Tibial nerve (tissue), 4 donors: ENCODE measurements around the gene GATA1. TPM values are rescaled to one million over a fixed set of nuclear protein-coding genes. Genes with fewer than 3 reads are reported as not detected.

Experiments used
- DNase-seq, 2 donors: peaks; one replicate each; pipeline ENCODE4 v3.0.0-alpha.2; 2019; ENCODE audit warnings: low spot score in 2 of 2
- H3K27ac ChIP-seq, 4 donors: fragments of 200-600 bp; sonication (generic) in 3 of 4; one replicate each; pipeline ENCODE4 v1.5.1; 2017 to 2019; ENCODE audit warnings: mild to moderate bottlenecking in 1 of 4
- H3K27me3 ChIP-seq, 2 donors: fragments of 200-600 bp; sonication (generic) in 1 of 2; one replicate each; pipeline versions ENCODE4 v1.5.1 to v1.6.0; 2017 to 2019
- H3K36me3 ChIP-seq, 3 donors: fragments of 200-600 bp; sonication (generic); one replicate each; pipeline ENCODE4 v1.5.1; 2018 to 2019
- H3K4me1 ChIP-seq, 4 donors: fragments of 200-600 bp; sonication (generic) in 3 of 4; one replicate each; pipeline ENCODE4 v1.5.1; 2017 to 2019
- H3K4me3 ChIP-seq, 4 donors: fragments of 200-600 bp; sonication (generic) in 3 of 4; one replicate each; pipeline ENCODE4 v1.5.1; 2017 to 2019; ENCODE audit warnings: mild to moderate bottlenecking in 1 of 4, moderate library complexity in 1 of 4
- H3K9me3 ChIP-seq, 4 donors: fragments of 200-600 bp; sonication (generic) in 3 of 4; one replicate each; pipeline ENCODE4 v1.5.1; 2017 to 2019
- CTCF ChIP-seq, 5 experiments: fragments of 200-600 bp in 3 of 5; fragments of 450-650 bp in 2 of 5; sonication (generic) in 3 of 5; IDR thresholded peaks; one replicate each; pipeline ENCODE4 v1.5.1; 2016 to 2019; ENCODE audit warnings: antibody characterized with exemption in 5 of 5, mild to moderate bottlenecking in 3 of 5, moderate library complexity in 2 of 5
- EP300 ChIP-seq, 2 donors: sonication (generic); formaldehyde crosslinking; IDR thresholded peaks; one replicate each; pipeline ENCODE4 v1.6.1; 2017; ENCODE audit warnings: antibody characterized with exemption in 2 of 2, mild to moderate bottlenecking in 1 of 2
- POLR2A ChIP-seq, 2 donors: fragments of 450-650 bp; IDR thresholded peaks; one replicate each; pipeline ENCODE4 v1.6.1; 2017; ENCODE audit warnings: antibody characterized with exemption in 2 of 2, mild to moderate bottlenecking in 2 of 2, moderate library complexity in 2 of 2
- WGBS, 2 donors: methylation state at CpG; one replicate each; pipeline ENCODE4 v1.1.5; 2018; 5-methylcytosine and 5-hydroxymethylcytosine counted together
- total RNA-seq, 4 donors: library from RNA; depleted of rRNA; stranded (reverse); fragments of >200 nt; gene quantifications; one replicate each; pipeline ENCODE4 v1.1.0, GENCODE V29; 2016

The GATA1 gene
- under 1 TPM in 1 of 4 donors, not detected in 3; 0.90 TPM for total RNA-seq

- H3K27me3 ChIP-seq, result peaks cover 0 to 14% of the 10 kb centered on the region in 2 donors
- DNase-seq, result no peak
- WGBS, 2 donors, result 71 to 76% methylated on average over 7 of the region's 7 CpGs
Measured at GRCh38 chrX:48786341-48786800, at the start of gene GATA1. Gene GATA1, plus strand, starts transcription at chrX:48786590. Its CDS starts 4,520 bp downstream, at chrX:48791110.

GRCh38 chrX:48736878-48737212 lies 49.5 kb upstream of the GATA1 start:
- no peak for TF ChIP-seq EP300 (IDR thresholded peaks at IDR 0.05)
- no peak for TF ChIP-seq POLR2A (IDR thresholded peaks at IDR 0.05)
- TF ChIP-seq CTCF (IDR thresholded peaks at IDR 0.05), result no peak
- peak overlapping the region in 2 of 4 donors; percentile 54 to 65 for H3K4me3 ChIP-seq
- H3K4me1 ChIP-seq, result peaks cover 0 to 16% (median 0%) of the 10 kb centered on the region in 4 donors
- no peaks in the 10 kb centered on the region for H3K36me3 ChIP-seq
- DNase-seq, result no peak
- H3K9me3 ChIP-seq, result no peaks in the 10 kb centered on the region
- 55% methylated on average over 10 of the region's 10 CpGs; no CpG with 5 or more reads in 1 of the 2 donors for WGBS, 2 donors
- H3K27ac ChIP-seq, result peak overlapping the region in 3 of 4 donors; percentile 7 to 96 (median 57)
- no peaks in the 10 kb centered on the region for H3K27me3 ChIP-seq

More at GRCh38 chrX:48786341-48786800, at the start of gene GATA1:
- H3K36me3 ChIP-seq, result no peaks in the 10 kb centered on the region
- no peaks in the 10 kb centered on the region for H3K4me1 ChIP-seq
- no peaks in the 10 kb centered on the region for H3K9me3 ChIP-seq
- no peak within 1 kb of the TSS for H3K27ac ChIP-seq
- TF ChIP-seq POLR2A (IDR thresholded peaks at IDR 0.05) (no peak), CTCF (IDR thresholded peaks at IDR 0.05) (no peak), EP300 (IDR thresholded peaks at IDR 0.05) (no peak)
- H3K4me3 ChIP-seq, result no peak within 1 kb of the TSS

GRCh38 chrX:48737213-48737938 lies 49.0 kb upstream of the GATA1 start:
- 0 to 46% methylated on average over 2 to 48 of the region's 48 CpGs for WGBS, 2 donors
- H3K4me3 ChIP-seq, result peak overlapping the region; percentile 34 to 65 (median 50)
- no peaks in the 10 kb centered on the region for H3K36me3 ChIP-seq

GRCh38 chrX:48737940-48738339 lies 48.5 kb upstream of the GATA1 start:
- H3K4me1 ChIP-seq, result peaks cover 0 to 16% (median 0%) of the 10 kb centered on the region in 4 donors
- TF ChIP-seq CTCF (IDR thresholded peaks at IDR 0.05), result no peak
- no peak for TF ChIP-seq POLR2A (IDR thresholded peaks at IDR 0.05)
- no peak for TF ChIP-seq EP300 (IDR thresholded peaks at IDR 0.05)
- H3K4me3 ChIP-seq, result peak overlapping the region; percentile 34 to 65 (median 50)
- peak overlapping the region; percentile 76 to 96 (median 88) for H3K27ac ChIP-seq
- DNase-seq, result no peak
- WGBS, 2 donors, result 38 to 43% methylated on average over 4 to 7 of the region's 7 CpGs
- no peaks in the 10 kb centered on the region for H3K27me3 ChIP-seq
- no peaks in the 10 kb centered on the region for H3K9me3 ChIP-seq
- H3K36me3 ChIP-seq, result no peaks in the 10 kb centered on the region

More at GRCh38 chrX:48737213-48737938, 49.0 kb upstream of the GATA1 start:
- DNase-seq, result peak; percentile 73 to 80
- Histone ChIP-seq H3K27me3 (no peaks in the 10 kb centered on the region), H3K4me1 (peaks cover 0 to 16% (median 0%) of the 10 kb centered on the region in 4 donors), H3K27ac (peak overlapping the region; percentile 76 to 96 (median 88)), H3K9me3 (no peaks in the 10 kb centered on the region)
- TF ChIP-seq EP300 (IDR thresholded peaks at IDR 0.05), result peak; percentile 42 to 82
- peak in 1 of 5 experiments; percentile 11 for TF ChIP-seq CTCF (IDR thresholded peaks at IDR 0.05)
- TF ChIP-seq POLR2A (IDR thresholded peaks at IDR 0.05), result peak; percentile 18 to 61

- H3K9me3 ChIP-seq, result no peaks in the 10 kb centered on the region
- no peak for DNase-seq
- H3K27me3 ChIP-seq, result no peaks in the 10 kb centered on the region
- H3K27ac ChIP-seq, result no peak overlapping the region
- no peak overlapping the region for H3K4me3 ChIP-seq
- WGBS, 2 donors, result 89 to 95% methylated on average over 8 of the region's 8 CpGs
- H3K36me3 ChIP-seq, result no peaks in the 10 kb centered on the region
- H3K4me1 ChIP-seq, result peaks cover 0 to 9% (median 0%) of the 10 kb centered on the region in 4 donors
- TF ChIP-seq CTCF (IDR thresholded peaks at IDR 0.05) (no peak), EP300 (IDR thresholded peaks at IDR 0.05) (no peak), POLR2A (IDR thresholded peaks at IDR 0.05) (no peak)
Measured at GRCh38 chrX:48741834-48742233, 44.6 kb upstream of the GATA1 start.
